ENCODE results near the gene RNF212B. TPM values are rescaled to one million over a fixed set of nuclear protein-coding genes. Genes with fewer than 3 reads are reported as not detected.
A peak's percentile ranks its signal among the peaks of the same experiment; 100 is the strongest.

RNF212B gene
- total RNA-seq, 2 donors from 2014 or later = not detected

- Histone ChIP-seq H3K4me1 (no peaks in the 10 kb centered on the region), H3K9ac (ENCODE audit: low read depth in 2 of 2, low read length in 2 of 2) (peak overlapping the region in 1 of 2 donors; percentile 22), H3K27me3 (no peaks in the 10 kb centered on the region), H3K4me3 (peak overlapping the region; percentile 30), H3K27ac (peak overlapping the region; percentile 93), H3K36me3 (peaks cover 9% of the 10 kb centered on the region), H3K9me3 (no peaks in the 10 kb centered on the region)
- no peak for TF ChIP-seq CTCF (IDR thresholded peaks at IDR 0.05)
- peak; percentile 33 for DNase-seq
- intact Hi-C loops (cut with DNase I) = loop anchor here (10.0 kb wide), 3 partner anchors 55 to 155 kb away; no protein-coding TSS in a partner anchor
Observed at GRCh38 chr14:23319746-23320583, 82.2 kb downstream of the RNF212B start.

GRCh38 chr14:23320584-23321571 lies 83.1 kb downstream of the RNF212B start, which contains the start of gene PABPN1:
PABPN1 (plus strand) TSS chr14:23321457; CDS start chr14:23321470, 13 bp downstream.
- no peaks in the 10 kb centered on the region for H3K4me1 ChIP-seq
- DNase-seq = peak; percentile 100
- peaks cover 10% of the 10 kb centered on the region for H3K36me3 ChIP-seq
- peak within 1 kb of the TSS; percentile 93 for H3K27ac ChIP-seq
- H3K4me3 ChIP-seq = peak within 1 kb of the TSS; percentile 96
- no peaks in the 10 kb centered on the region for H3K27me3 ChIP-seq
- H3K9me3 ChIP-seq = no peaks in the 10 kb centered on the region
- intact Hi-C loops (cut with DNase I) = loop anchor here (10.0 kb wide), 3 partner anchors 56 to 154 kb away; no protein-coding TSS in a partner anchor
- H3K9ac ChIP-seq (ENCODE audit: low read depth in 2 of 2, low read length in 2 of 2) = peak within 1 kb of the TSS; percentile 87 to 91
- TF ChIP-seq CTCF (IDR thresholded peaks at IDR 0.05) = no peak

GRCh38 chr14:23321572-23322547 lies 84.1 kb downstream of the RNF212B start:
- intact Hi-C loops (cut with DNase I) = loop anchor here (10.0 kb wide), 3 partner anchors 57 to 153 kb away; no protein-coding TSS in a partner anchor
- no peaks in the 10 kb centered on the region for H3K9me3 ChIP-seq
- H3K4me1 ChIP-seq = no peaks in the 10 kb centered on the region
- peak overlapping the region; percentile 96 for H3K4me3 ChIP-seq
- peaks cover 10% of the 10 kb centered on the region for H3K36me3 ChIP-seq
- peak overlapping the region; percentile 92 for H3K27ac ChIP-seq
- peak; percentile 57 for DNase-seq
- H3K9ac ChIP-seq (ENCODE audit: low read depth in 2 of 2, low read length in 2 of 2) = peak overlapping the region; percentile 87 to 91
- H3K27me3 ChIP-seq = no peaks in the 10 kb centered on the region
- no peak for TF ChIP-seq CTCF (IDR thresholded peaks at IDR 0.05)

Other genes starting within 250 kb of the RNF212B start
- gene C14orf93, start 227.8 kb upstream of the RNF212B start, total RNA-seq = 10 to 100 TPM in 1 of 2 donors, 1 to 10 TPM in 1; 8.8 to 14.5 TPM
- 100 to 1,000 TPM in 1 of 2 donors, 10 to 100 TPM in 1; 99.7 to 137 TPM for gene PSMB5, start 203.0 kb upstream of the RNF212B start, total RNA-seq
- gene PSMB11, start 195.7 kb upstream of the RNF212B start, total RNA-seq = not detected
- 10 to 100 TPM in 1 of 2 donors, 1 to 10 TPM in 1; 4.4 to 11.4 TPM for gene CDH24, start 180.4 kb upstream of the RNF212B start, total RNA-seq
- gene ACIN1, start 142.8 kb upstream of the RNF212B start, total RNA-seq = 100 to 1,000 TPM in 1 of 2 donors, 10 to 100 TPM in 1; 99.4 to 154 TPM
- gene C14orf119, start 142.4 kb upstream of the RNF212B start, total RNA-seq = 10 to 100 TPM; 56.2 to 59.2 TPM
- gene CIROP, start 132.9 kb upstream of the RNF212B start, total RNA-seq = not detected
- not detected for gene CEBPE, start 118.7 kb upstream of the RNF212B start, total RNA-seq
- 10 to 100 TPM; 21.5 to 23.8 TPM for gene SLC7A8, start 54.3 kb upstream of the RNF212B start, total RNA-seq
- gene HOMEZ, start 48.2 kb downstream of the RNF212B start, total RNA-seq = 10 to 100 TPM; 16.5 to 21.9 TPM
- gene PPP1R3E, start 64.9 kb downstream of the RNF212B start, total RNA-seq = 10 to 100 TPM in 1 of 2 donors, 1 to 10 TPM in 1; 7.6 to 12.6 TPM
- gene BCL2L2, start 68.9 kb downstream of the RNF212B start, total RNA-seq = 10 to 100 TPM; 26.2 to 42.7 TPM
- 100 to 1,000 TPM; 122 to 197 TPM for gene PABPN1, start 83.5 kb downstream of the RNF212B start, total RNA-seq
- gene SLC22A17, start 115.0 kb downstream of the RNF212B start, total RNA-seq = 1 to 10 TPM; 3.9 to 6.7 TPM
- gene EFS, start 127.2 kb downstream of the RNF212B start, total RNA-seq = 1 to 10 TPM; 1.1 to 2.3 TPM
- not detected for gene IL25, start 134.9 kb downstream of the RNF212B start, total RNA-seq
- gene CMTM5, start 139.1 kb downstream of the RNF212B start, total RNA-seq = under 1 TPM; 0.40 to 0.66 TPM
- 1 to 10 TPM in 1 of 2 donors, not detected in 1; 1.6 TPM for gene MYH6, start 170.3 kb downstream of the RNF212B start, total RNA-seq
- 1 to 10 TPM in 1 of 2 donors, not detected in 1; 1.2 TPM for gene MYH7, start 197.7 kb downstream of the RNF212B start, total RNA-seq
- gene NGDN, start 231.8 kb downstream of the RNF212B start, total RNA-seq = 10 to 100 TPM; 21.4 to 27.6 TPM

All from colonic mucosa (tissue), 4 donors.